Activated naive CD4-positive, alpha-beta T cell treated with anti-CD3 and anti-CD28 coated beads, Interleukin-2, amount 50 U/mL, for 16 hours (primary cell): Measurements from ENCODE around the gene SERPINA10.
"Not testable (repeated sequence)": the region's sequence is repeated elsewhere in the genome, so short reads cannot be mapped to it uniquely, and the experiment has no call there.

Experiments used
- DNase-seq: peaks from one replicate; pipeline ENCODE4 v3.0.0-alpha.2; 2020

The SERPINA10 gene

DNA sequence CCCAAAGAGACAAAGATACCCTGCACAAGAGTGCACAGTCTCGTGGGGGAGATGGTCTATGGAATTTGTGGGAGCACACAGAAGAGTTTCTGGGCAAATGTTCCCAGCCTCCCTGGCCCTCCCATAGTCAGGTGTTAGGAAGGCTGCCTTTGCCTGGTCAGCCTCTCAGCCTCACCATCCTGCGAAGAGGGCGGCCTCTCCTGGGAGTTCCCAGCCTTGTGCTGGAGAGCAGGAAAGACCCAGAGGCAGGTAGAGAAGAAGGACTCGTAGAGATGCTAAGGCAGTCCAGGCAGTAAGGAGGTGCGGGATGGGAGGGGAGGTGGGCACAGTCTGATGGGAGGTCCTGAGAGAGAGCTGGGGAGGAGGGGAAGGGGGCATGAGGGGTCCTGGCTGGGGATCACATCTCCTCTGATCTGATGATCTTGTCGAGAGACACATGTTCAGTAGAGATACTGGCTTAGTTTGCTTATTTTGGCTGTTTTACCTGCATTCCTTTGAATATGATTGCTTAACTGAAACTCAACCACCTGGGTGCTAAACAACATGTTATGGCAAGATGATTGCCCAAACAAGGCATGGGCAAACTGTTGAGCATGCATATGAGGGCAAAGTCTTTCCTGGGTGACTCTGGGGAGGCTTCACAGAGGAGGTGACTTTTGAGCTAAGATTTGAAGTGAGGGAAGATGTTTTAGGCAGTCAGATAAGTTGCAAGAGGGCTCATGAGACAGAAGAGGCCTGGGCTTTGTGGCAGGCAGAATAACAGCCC, 19.6 kb upstream of the SERPINA10 start:
- DNase-seq, result no peak

DNA sequence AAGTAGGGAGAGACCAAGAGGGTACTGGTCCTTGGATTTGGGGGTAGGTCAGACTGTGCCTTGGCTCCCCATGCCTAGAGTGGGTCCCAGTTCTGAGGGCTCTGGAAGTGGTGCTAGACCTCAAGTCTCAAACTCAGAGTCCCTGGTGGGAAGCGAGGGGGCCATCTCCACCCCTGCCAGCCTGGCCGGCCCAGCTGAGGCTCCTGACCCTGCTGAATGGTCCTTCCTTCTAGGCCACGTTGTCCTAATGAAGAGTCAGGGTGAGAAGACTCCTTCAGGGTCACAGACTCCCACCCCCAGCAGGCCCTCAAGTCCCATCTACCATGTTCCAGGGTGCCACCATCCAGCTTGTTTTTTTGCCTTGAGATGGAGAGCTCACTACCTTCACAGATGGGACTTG, 17.2 kb upstream of the SERPINA10 start:
- no peak for DNase-seq

DNA sequence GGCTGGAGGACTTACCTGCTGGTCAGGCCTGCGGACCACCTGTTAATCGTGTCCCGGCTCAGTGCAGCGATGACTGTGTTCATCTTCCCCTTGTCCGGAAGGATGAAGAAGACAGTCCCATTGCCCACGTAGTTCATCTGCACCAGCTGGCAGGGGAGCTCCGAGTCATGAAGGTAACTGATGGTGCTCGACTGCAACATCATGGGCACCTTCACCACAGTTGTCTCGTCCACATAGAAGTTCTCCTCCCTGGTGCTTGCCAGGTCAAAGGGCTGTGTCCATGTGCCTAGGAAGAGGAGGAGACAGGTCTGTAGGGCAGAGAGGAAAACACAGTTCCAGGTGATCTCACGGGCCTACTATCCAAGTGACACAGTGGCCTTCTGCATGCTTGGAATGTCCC, 16.7 kb upstream of the SERPINA10 start:
- no peak for DNase-seq

GRCh38 chr14:94307410-94307992, 14.4 kb upstream of the SERPINA10 start:
- DNase-seq, result no peak

DNA sequence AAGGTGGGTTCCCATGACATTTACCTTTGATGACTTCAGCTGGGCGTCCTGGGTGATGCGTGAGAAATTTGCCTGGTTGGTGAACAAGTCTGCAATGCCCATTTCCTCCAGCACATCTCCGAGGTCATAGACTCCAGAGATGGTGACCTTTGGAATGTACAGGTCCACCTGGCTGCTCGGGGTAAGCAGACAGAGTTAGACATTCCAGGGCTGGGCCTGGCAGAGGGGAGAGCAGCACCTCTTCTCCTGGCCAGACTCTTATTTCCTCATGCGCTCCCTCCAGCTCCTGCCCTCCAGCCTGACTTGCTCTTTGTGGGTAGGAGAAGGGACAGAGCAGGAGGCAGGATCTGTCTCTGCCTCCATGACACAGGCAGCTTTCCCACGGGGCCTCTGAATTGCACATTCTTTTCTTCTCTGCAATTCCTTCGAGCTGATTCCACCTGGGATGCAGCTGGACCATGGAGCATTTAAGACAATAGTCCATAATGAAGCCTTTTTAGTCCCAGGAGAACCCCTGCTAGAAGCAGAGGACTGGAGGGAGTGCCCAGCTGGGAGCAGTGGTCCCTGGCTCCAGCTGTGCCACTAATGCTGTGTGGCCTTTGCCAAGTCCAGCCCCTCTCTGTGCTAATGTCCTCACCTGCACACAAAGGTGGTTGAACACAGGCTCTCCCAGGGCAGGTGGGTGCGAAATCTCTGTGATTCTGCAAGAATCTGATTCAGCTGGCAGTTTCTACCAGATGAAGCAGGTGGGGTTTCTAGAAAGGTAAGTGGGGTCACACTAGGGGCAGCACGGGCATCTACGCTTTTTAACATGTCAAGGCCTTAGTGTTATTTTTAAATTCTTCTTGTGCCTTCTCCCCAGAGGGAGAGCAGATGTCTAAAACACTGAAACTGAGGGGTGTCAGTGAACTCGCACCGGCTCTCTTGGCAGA, 13.2 kb upstream of the SERPINA10 start:
- no peak for DNase-seq

DNA sequence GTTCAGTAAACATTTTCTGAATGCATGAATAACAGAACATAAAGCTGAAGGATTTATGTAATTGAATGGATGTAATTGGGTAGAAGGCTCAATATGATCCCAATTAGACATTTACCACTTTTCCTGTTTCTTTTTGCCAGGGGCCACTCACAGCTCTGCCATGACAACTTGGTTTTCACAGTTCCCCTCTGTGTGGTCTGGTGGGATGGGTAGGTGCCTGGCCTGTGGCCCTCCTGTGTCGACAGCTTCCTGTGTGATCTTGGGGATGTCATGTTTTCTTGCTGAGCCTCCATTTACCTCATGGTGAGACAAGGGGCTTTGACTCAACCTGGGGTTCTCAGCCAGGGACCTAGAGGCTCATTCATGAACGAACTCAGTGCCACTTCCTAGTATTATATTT, 12.6 kb upstream of the SERPINA10 start:
- no peak for DNase-seq

DNA sequence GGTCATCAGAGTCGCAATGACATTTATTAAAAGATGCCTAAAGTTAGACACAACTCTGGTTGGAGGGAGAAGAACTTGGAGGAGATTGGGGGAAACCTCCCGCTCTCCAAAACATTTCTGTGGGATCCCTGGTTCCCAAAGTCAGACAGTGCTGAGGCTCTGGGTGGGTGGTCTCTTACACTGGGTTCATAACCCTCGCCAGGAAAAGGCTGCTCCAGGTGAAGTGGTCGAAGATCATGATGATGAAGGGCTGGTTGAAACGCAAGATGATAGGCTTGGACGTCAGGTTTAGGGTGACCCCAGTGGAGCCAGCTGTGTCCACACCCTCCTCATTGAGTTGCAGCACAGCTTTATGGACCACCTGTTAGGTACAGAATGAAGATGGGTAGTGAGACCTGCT, 11.2 kb upstream of the SERPINA10 start:
- no peak for DNase-seq

- DNase-seq, result no peak
Observed at GRCh38 chr14:94303111-94303510, 10.0 kb upstream of the SERPINA10 start.

DNA sequence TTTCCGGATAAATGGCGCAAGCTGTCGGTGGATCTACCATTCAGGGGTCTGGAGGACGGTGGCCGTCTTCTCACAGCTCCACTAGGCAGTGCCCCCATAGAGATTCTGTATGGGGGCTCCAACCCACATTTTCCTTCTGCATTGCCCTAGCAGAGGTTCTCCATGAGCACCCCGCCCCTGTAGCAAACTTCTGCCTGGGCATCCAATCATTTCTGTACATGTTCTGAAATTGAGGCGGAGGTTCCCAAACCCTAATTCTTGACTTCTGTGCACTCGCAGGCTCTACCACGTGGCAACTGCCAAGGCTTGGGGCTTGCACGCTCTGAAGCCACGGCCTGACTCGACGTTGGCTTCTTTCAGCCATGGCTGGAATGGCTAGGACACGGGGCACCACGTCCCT, 5.1 kb upstream of the SERPINA10 start:
- no peak for DNase-seq

DNA sequence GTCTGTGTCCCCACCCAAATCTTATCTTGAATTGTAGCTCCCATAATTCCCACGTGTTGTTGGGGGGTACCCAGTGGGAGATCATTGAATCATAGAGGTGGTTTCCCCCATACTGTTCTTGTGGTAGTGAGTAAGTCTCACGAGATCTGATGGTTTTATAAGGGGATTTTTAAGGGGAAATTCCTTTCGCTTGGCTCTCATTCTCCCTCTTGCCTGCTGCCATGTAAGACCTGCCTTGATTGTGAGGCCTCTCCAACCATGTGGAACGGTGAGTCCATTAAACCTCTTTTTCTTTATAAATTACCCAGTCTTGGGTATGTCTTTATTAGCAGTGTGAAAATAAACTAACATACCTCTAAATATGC, 3.1 kb upstream of the SERPINA10 start:
- DNase-seq, result not testable (repeated sequence)

GRCh38 chr14:94295360-94296180, 2.5 kb upstream of the SERPINA10 start:
- DNase-seq, result no peak

DNA sequence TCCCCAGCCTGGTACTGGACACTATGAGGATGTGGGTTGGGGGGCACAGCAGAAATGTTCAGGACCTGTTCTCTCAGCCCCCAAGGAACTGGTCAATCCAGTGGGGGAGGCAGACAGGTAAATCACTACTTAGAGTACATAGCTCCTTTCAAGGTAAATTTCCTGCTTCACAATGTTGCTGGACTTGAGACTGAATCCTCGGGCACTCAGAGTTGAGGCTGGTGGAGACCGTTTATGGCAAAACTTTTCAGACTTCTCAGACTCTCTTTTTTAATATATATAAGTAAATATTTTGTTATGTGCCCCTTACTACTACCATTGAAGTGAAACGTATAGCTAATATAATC, 483 bp upstream of the SERPINA10 start:
- DNase-seq, result no peak

DNA sequence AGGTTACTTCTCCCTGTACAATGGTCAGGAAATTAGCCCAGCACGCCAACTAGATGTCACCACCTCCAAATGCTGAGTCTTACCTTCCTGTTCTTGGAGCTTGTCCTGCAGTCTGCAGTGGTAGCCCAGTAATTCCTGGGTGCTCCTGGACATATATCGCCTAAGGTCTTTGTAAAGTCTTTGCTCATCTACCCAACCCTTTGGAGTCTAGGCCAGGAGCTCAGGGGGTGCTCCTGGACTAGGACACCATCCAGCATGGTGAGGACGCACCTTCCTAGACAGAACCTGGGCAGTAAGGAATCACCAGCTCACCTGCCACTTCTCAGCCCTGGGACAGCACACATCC, 569 bp downstream of the SERPINA10 start:
- no peak for DNase-seq

DNA sequence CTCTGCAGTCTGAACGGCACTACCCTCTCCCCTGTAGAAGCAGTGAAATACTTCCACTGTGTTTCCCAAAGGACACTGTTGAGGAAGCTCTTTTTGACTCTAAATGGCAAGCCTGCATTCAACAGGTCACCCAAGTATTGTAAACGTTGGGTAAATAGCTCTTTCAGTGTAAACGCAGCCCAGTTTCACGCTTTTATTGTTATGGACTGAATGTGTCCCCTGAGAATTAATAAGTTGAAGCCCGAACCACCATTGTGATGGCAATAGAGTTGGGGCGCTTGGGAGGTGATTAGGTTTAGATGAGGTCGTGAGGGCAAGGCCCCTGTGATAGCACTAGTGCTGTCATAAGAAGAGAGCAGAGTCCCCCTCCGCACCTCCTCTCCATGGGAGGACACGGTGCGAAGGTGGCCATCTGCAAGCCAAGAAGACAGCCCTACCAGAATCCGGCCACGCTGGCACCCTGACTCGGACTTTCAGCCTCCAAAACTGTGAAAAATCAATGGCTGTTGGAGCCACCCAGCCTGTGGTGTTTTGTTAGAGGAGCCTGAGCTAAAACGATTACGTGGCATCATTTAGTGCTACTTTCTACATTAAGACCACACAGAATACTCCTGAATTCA, 1.1 kb downstream of the SERPINA10 start:
- DNase-seq, result no peak

DNA sequence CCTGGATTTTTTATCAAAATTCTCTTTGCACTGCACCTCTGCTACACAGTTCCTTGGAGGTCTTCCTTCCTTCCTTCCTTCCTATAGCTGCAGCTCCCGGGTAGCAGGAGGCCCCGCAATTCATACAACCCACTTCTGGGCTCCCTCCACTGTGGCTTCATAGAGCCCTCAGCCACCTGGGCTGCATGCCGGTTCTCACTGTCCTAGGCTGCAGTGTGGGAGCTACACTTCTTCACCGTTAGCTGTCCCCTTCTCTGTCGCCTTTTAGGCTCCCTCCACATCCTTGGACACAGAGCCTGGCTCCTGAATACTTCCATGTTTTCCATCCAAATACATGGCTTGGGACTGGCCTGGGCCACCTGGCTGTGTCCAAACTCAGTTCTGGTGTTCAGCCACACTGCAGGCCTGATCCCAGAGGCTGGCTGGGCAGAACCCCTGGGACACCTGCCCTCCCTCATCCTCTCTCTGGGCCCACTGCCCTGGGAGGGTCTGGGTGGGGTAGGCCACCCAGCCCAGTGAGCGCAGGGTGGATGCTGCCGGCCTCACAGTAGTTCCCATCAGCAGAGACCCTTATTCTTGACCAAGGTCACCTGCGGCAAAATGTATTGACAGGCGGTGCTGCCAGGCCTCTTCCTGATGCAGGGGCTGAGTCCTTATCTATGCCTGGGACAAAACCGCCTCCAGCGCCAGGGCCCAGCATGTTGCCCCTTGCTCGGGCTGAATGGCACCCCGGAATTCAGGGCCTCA, 1.7 kb downstream of the SERPINA10 start:
- DNase-seq, result no peak

GRCh38 chr14:94290197-94290596, 2.9 kb downstream of the SERPINA10 start:
- no peak for DNase-seq

DNA sequence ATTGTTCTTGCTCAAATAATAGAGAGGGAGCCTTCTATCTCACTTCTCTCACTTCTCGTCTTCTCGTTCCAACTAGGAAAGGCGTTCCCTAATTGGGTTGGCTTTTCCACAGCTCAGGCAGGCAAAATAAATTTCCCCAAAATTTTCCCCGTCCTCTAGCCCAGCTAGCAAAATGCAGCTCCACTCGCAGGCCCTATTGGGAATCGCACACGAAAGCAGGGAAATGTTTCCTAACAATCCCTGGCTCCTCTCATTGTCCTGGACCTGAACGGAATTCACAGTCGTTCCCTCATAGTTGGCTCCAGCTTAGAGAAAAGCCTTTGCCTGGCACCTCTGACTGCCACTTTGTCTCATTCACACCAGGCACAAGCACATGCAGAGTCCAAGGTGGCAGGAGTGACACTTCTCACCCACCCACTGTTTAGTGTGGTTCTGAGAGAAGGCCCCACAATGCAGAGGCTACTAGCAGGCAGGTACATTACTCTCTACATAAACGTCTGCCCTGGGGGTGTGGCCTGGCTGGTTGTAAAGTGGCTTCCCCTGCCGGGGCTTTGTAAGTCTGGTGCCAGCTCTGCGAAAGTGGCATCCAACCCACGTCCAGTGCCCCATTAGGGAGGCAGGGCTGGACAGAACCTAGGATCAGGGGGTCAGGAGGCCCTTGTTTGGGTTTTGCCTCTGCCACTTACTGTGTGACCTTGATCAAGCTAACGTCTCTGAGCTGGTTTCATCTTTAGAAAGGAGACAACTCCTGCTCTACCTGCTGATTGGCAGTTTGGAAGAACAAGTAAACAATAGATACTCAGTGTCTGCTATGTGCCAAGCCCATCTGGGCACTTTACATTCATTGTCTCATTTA, 4.2 kb downstream of the SERPINA10 start:
- no peak for DNase-seq

DNA sequence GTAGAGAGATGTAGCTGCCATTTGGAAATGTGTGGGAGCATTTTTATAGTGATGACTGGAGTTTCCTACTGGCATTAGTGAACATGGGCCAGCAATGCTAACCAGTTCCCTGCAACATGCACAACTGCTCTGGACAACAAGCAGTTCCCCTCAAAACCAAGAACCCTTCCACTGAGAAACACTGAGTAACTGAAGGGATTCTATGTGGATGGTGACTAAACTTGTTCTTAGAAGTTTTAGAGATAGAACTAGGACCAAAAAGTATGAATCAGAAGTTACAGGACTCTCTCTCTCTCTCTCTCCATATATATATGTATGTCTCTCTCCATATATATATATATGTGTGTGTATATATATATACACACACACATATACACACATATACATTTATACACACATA, 7.9 kb downstream of the SERPINA10 start:
- DNase-seq, result no peak

DNA sequence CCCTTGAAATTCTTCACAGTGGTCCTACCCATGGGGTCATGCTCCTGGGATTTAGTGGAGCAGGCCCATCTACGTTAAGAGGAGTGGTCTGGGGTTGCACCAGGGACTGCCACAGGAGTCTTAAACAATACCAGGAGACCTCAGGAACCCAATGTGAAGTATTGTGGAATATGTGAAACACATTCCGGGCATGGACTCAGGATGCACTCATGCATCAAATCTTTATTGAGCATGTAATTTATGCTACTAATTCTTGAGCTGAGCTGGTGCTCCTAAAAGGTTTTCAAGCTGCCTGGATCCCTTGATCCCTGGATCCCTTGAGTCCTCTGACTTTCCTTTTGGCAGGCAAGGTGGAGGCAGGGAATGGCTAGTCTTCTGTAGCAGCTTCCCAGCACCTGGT, 8.8 kb downstream of the SERPINA10 start:
- no peak for DNase-seq

- no peak for DNase-seq
Observed at GRCh38 chr14:94282991-94283723, 9.9 kb downstream of the SERPINA10 start.
